Measurements from ENCODE around the gene FBXW9. TPM values are rescaled to one million over a fixed set of nuclear protein-coding genes. Genes with fewer than 3 reads are reported as not detected.

Gene FBXW9
- total RNA-seq, 1 experiment from 2014 or later, result 12.4 TPM

DNA sequence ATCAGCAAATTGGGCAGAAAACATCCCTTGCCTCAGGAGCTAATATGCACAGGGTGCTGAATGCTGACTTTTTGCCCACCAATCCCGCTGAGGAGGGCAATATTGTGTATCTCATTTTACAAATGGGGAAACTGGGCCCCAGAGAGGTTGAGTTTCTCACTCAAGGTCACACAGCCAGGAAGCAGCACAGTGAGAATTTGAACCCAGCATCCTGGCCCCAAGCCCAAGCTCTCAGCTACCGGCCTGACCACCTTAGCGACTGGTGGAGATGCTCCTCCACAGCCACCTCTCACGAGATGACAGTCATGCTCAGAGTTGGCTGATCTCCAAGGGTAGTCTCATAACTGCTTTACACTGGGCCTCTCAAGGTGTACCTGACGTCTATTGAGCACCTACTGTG is 3.5 kb downstream of the FBXW9 start:
- Histone ChIP-seq H3K27me3 (ENCODE audit: control insufficient read depth, insufficient read depth, low read length) (no peaks in the 10 kb centered on the region), H3K36me3 (ENCODE audit: control insufficient read depth, insufficient read depth, low read length) (no peaks in the 10 kb centered on the region; the same call in 1 of the 2 replicates), H3K27ac (ENCODE audit: low read length) (no peak overlapping the region), H3K4me3 (ENCODE audit: low read depth in 2 of 2, low read length in 2 of 2) (no peak overlapping the region), H3K9me3 (ENCODE audit: control insufficient read depth, insufficient read depth, low read depth, low read length) (no peaks in the 10 kb centered on the region), H3K4me1 (ENCODE audit: control insufficient read depth, insufficient read depth, low read length) (peaks cover 5% of the 10 kb centered on the region; the same call in 1 of the 2 replicates)
- ChIA-PET CTCF (interaction anchor here (0.6 kb wide), 1 partner anchor 16 kb away, joined by 5 read pairs; no protein-coding TSS in a partner anchor), POLR2A (no interaction called here)
- TF ChIP-seq POLR2AphosphoS5 (IDR thresholded peaks at IDR 0.05; ENCODE audit: low read depth, low read length) (no peak), SIN3A (IDR thresholded peaks at IDR 0.05; ENCODE audit: borderline replicate concordance, insufficient read depth, low read depth, low read length) (no peak), TCF7L2 (IDR thresholded peaks at IDR 0.05; ENCODE audit: low read depth, low read length) (no peak)
- TF ChIP-seq, protein P1, sequence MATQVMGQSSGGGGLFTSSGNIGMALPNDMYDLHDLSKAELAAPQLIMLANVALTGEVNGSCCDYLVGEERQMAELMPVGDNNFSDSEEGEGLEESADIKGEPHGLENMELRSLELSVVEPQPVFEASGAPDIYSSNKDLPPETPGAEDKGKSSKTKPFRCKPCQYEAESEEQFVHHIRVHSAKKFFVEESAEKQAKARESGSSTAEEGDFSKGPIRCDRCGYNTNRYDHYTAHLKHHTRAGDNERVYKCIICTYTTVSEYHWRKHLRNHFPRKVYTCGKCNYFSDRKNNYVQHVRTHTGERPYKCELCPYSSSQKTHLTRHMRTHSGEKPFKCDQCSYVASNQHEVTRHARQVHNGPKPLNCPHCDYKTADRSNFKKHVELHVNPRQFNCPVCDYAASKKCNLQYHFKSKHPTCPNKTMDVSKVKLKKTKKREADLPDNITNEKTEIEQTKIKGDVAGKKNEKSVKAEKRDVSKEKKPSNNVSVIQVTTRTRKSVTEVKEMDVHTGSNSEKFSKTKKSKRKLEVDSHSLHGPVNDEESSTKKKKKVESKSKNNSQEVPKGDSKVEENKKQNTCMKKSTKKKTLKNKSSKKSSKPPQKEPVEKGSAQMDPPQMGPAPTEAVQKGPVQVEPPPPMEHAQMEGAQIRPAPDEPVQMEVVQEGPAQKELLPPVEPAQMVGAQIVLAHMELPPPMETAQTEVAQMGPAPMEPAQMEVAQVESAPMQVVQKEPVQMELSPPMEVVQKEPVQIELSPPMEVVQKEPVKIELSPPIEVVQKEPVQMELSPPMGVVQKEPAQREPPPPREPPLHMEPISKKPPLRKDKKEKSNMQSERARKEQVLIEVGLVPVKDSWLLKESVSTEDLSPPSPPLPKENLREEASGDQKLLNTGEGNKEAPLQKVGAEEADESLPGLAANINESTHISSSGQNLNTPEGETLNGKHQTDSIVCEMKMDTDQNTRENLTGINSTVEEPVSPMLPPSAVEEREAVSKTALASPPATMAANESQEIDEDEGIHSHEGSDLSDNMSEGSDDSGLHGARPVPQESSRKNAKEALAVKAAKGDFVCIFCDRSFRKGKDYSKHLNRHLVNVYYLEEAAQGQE (IDR thresholded peaks at IDR 0.05; ENCODE audit: insufficient read depth in 1 of 2, low read depth in 2 of 2, low read length in 1 of 2), result no peak
- TF ChIP-seq, protein P2, sequence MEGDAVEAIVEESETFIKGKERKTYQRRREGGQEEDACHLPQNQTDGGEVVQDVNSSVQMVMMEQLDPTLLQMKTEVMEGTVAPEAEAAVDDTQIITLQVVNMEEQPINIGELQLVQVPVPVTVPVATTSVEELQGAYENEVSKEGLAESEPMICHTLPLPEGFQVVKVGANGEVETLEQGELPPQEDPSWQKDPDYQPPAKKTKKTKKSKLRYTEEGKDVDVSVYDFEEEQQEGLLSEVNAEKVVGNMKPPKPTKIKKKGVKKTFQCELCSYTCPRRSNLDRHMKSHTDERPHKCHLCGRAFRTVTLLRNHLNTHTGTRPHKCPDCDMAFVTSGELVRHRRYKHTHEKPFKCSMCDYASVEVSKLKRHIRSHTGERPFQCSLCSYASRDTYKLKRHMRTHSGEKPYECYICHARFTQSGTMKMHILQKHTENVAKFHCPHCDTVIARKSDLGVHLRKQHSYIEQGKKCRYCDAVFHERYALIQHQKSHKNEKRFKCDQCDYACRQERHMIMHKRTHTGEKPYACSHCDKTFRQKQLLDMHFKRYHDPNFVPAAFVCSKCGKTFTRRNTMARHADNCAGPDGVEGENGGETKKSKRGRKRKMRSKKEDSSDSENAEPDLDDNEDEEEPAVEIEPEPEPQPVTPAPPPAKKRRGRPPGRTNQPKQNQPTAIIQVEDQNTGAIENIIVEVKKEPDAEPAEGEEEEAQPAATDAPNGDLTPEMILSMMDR (IDR thresholded peaks at IDR 0.05), result no peak
- in situ Hi-C loops (cut with HindIII; ENCODE audit: low pct_unique_long_range_greater_than_20kb, low sequenced_read_pairs), result no loop called here
- intact Hi-C loops (cut with micrococcal nuclease; ENCODE audit: unreplicated experiment), result no loop called here
- BruUV-seq (replicated peaks), result no TSS peak
- ATAC-seq, result no peak
- DNase-seq (ENCODE audit: low read depth, low spot score), result no peak

DNA sequence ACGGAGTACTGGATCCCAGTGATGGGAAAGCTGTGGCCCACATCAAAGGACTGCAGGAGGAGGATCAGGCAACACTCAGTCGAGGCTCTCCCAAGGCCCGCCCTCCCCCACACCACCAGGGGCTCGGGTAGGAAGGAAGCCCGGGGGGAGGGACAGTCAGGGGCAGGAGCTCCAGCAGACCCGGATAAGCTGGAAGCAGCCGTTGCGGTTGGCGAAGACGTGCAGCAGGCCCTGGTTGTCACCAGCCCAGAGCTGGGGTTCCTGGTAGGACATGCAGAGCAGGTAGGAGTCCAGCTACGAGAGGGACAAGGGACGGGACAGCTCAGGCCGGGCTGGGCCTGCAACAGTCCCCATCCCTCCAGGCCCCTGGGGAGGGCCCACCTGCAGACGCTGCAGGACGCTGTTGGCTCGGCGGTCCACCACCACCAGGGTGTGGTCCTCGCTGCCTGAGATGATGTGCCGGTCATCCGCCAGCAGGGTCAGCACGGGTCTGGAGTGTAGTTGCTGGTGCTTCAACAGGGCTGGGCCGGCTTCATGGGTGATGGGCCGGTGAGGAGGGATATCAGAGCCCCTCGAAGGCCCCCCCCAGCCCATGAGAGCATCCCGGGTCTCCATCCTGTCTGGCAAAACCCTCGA is 6.7 kb downstream of the FBXW9 start:
- TF ChIP-seq TCF7L2 (IDR thresholded peaks at IDR 0.05; ENCODE audit: low read depth, low read length) (no peak), POLR2AphosphoS5 (IDR thresholded peaks at IDR 0.05; ENCODE audit: low read depth, low read length) (no peak), SIN3A (IDR thresholded peaks at IDR 0.05; ENCODE audit: borderline replicate concordance, insufficient read depth, low read depth, low read length) (no peak)
- TF ChIP-seq, protein P2 (IDR thresholded peaks at IDR 0.05), result no peak
- TF ChIP-seq, protein P1 (IDR thresholded peaks at IDR 0.05; ENCODE audit: insufficient read depth in 1 of 2, low read depth in 2 of 2, low read length in 1 of 2), result no peak
- in situ Hi-C loops (cut with HindIII; ENCODE audit: low pct_unique_long_range_greater_than_20kb, low sequenced_read_pairs) (no loop called here), intact Hi-C loops (cut with micrococcal nuclease; ENCODE audit: unreplicated experiment) (no loop called here)
- H3K36me3 ChIP-seq (ENCODE audit: control insufficient read depth, insufficient read depth, low read length), result no peaks in the 10 kb centered on the region
- no peak for DNase-seq (ENCODE audit: low read depth, low spot score)
- ATAC-seq, result no peak
- H3K9me3 ChIP-seq (ENCODE audit: control insufficient read depth, insufficient read depth, low read depth, low read length), result no peaks in the 10 kb centered on the region
- no peak overlapping the region for H3K4me3 ChIP-seq (ENCODE audit: low read depth in 2 of 2, low read length in 2 of 2)
- H3K27ac ChIP-seq (ENCODE audit: low read length), result no peak overlapping the region
- CTCF ChIA-PET, result no interaction called here
- no peaks in the 10 kb centered on the region for H3K27me3 ChIP-seq (ENCODE audit: control insufficient read depth, insufficient read depth, low read length)
- POLR2A ChIA-PET, result no interaction called here
- H3K4me1 ChIP-seq (ENCODE audit: control insufficient read depth, insufficient read depth, low read length), result no peaks in the 10 kb centered on the region
- no TSS peak for BruUV-seq (replicated peaks)

Measured in Panc1 (cell line).